ENCODE results near the gene NOP58. TPM values are rescaled to one million over a fixed set of nuclear protein-coding genes. Genes with fewer than 3 reads are reported as not detected.

The NOP58 gene
- total and polyA plus RNA-seq, 10 of the 15 experiments (the other 5 are each of a cell fraction or from before 2014, with no cell fraction given), result 131 to 327 (median 217) TPM

- Histone ChIP-seq H3K36me3 (ENCODE audit: control insufficient read depth in 2 of 2, insufficient read depth in 2 of 2, low read length in 1 of 2) (peaks cover 3 to 50% of the 10 kb centered on the region in 2 experiments), H4K20me1 (ENCODE audit: control insufficient read depth, insufficient read depth) (no peaks in the 10 kb centered on the region), H3K9me3 (replicated peaks; ENCODE audit: control insufficient read depth, insufficient read depth, low read length) (no peaks in the 10 kb centered on the region), H3K4me1 (ENCODE audit: control insufficient read depth, insufficient read depth, low read length) (no peaks in the 10 kb centered on the region), H3K27ac (ENCODE audit: control insufficient read depth, insufficient read depth) (no peak overlapping the region), H2AFZ (ENCODE audit: control insufficient read depth, low read depth, low read length) (no peak overlapping the region), H3K4me2 (ENCODE audit: control insufficient read depth, insufficient read depth) (no peak overlapping the region), H3K27me3 (replicated peaks in 1 of 2; ENCODE audit: control insufficient read depth in 2 of 2, insufficient read depth in 2 of 2, low read length in 1 of 2) (no peaks in the 10 kb centered on the region), H3K9ac (ENCODE audit: control insufficient read depth, insufficient read depth, low read length) (no peak overlapping the region), H3K79me2 (ENCODE audit: control insufficient read depth, insufficient read depth, low read length) (no peaks in the 10 kb centered on the region; the same call in none of the 2 replicates), H3K4me3 (no peak overlapping the region)
- FAIRE-seq (no peak), DNase-seq (ENCODE audit: low read depth, low spot score) (no peak), ATAC-seq (no peak)
- CTCF ChIA-PET, result interaction anchor here (1.0 kb wide), 1 partner anchor 8 kb away, joined by 3 read pairs; no protein-coding TSS in a partner anchor
- RAD21 ChIA-PET (ENCODE audit: unreplicated experiment), result interaction anchor here (0.7 kb wide), 1 partner anchor 20 kb away, joined by 3 read pairs; no protein-coding TSS in a partner anchor
- SMC1A ChIA-PET (ENCODE audit: uncharacterized antibody, unreplicated experiment), result no interaction called here
- WGBS (ENCODE audit: insufficient coverage, insufficient replicate concordance, low lambda C conversion rate, missing lambda C conversion rate), result 100% methylated on average over 1 of the region's 1 CpG
- POLR2A ChIA-PET, result interaction anchor here (0.6 kb wide), 1 partner anchor 25 kb away, joined by 4 read pairs; no protein-coding TSS in a partner anchor
- TF ChIP-seq PML (IDR thresholded peaks at IDR 0.05; ENCODE audit: low read length), result no peak
- TF ChIP-seq FOXK2 (IDR thresholded peaks at IDR 0.05), result no peak
- TF ChIP-seq ZNF217 (IDR thresholded peaks at IDR 0.05), result no peak
- no peak for TF ChIP-seq MTA2 (IDR thresholded peaks at IDR 0.05; ENCODE audit: low read depth)
- no peak for TF ChIP-seq GATAD2B (conservative IDR thresholded peaks at IDR 0.05; ENCODE audit: low read depth)
- TF ChIP-seq SMAD1 (IDR thresholded peaks at IDR 0.05; ENCODE audit: low read depth, partially characterized antibody), result no peak
- TF ChIP-seq, protein P1, sequence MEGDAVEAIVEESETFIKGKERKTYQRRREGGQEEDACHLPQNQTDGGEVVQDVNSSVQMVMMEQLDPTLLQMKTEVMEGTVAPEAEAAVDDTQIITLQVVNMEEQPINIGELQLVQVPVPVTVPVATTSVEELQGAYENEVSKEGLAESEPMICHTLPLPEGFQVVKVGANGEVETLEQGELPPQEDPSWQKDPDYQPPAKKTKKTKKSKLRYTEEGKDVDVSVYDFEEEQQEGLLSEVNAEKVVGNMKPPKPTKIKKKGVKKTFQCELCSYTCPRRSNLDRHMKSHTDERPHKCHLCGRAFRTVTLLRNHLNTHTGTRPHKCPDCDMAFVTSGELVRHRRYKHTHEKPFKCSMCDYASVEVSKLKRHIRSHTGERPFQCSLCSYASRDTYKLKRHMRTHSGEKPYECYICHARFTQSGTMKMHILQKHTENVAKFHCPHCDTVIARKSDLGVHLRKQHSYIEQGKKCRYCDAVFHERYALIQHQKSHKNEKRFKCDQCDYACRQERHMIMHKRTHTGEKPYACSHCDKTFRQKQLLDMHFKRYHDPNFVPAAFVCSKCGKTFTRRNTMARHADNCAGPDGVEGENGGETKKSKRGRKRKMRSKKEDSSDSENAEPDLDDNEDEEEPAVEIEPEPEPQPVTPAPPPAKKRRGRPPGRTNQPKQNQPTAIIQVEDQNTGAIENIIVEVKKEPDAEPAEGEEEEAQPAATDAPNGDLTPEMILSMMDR (IDR thresholded peaks at IDR 0.05 in 2 of 3, conservative IDR thresholded peaks at IDR 0.05 in 1 of 3; ENCODE audit: control insufficient read depth in 2 of 3, extremely low read depth in 1 of 3, insufficient read depth in 1 of 3, low read depth in 3 of 3, low read length in 3 of 3), result no peak
- TF ChIP-seq POU2F2 (IDR thresholded peaks at IDR 0.05; ENCODE audit: borderline replicate concordance, low read depth, low read length), result no peak
- no peak for TF ChIP-seq TCF12 (IDR thresholded peaks at IDR 0.05; ENCODE audit: low read depth, low read length)
- TF ChIP-seq, protein P2, sequence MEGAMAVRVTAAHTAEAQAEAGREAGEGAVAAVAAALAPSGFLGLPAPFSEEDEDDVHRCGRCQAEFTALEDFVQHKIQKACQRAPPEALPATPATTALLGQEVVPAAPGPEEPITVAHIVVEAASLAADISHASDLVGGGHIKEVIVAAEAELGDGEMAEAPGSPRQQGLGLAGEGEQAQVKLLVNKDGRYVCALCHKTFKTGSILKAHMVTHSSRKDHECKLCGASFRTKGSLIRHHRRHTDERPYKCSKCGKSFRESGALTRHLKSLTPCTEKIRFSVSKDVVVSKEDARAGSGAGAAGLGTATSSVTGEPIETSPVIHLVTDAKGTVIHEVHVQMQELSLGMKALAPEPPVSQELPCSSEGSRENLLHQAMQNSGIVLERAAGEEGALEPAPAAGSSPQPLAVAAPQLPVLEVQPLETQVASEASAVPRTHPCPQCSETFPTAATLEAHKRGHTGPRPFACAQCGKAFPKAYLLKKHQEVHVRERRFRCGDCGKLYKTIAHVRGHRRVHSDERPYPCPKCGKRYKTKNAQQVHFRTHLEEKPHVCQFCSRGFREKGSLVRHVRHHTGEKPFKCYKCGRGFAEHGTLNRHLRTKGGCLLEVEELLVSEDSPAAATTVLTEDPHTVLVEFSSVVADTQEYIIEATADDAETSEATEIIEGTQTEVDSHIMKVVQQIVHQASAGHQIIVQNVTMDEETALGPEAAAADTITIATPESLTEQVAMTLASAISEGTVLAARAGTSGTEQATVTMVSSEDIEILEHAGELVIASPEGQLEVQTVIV (IDR thresholded peaks at IDR 0.05; ENCODE audit: borderline replicate concordance, partially characterized antibody), result no peak
- TF ChIP-seq, protein P3, sequence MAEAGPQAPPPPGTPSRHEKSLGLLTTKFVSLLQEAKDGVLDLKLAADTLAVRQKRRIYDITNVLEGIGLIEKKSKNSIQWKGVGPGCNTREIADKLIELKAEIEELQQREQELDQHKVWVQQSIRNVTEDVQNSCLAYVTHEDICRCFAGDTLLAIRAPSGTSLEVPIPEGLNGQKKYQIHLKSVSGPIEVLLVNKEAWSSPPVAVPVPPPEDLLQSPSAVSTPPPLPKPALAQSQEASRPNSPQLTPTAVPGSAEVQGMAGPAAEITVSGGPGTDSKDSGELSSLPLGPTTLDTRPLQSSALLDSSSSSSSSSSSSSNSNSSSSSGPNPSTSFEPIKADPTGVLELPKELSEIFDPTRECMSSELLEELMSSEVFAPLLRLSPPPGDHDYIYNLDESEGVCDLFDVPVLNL (IDR thresholded peaks at IDR 0.05; ENCODE audit: low read depth, low read length), result no peak
- TF ChIP-seq POLR2AphosphoS5 (IDR thresholded peaks at IDR 0.05; ENCODE audit: low read length), result no peak
- TF ChIP-seq YY1 (IDR thresholded peaks at IDR 0.05; ENCODE audit: low read depth, low read length), result no peak
- no peak for TF ChIP-seq HSF1 (IDR thresholded peaks at IDR 0.05; ENCODE audit: low read depth, low read length)
- TF ChIP-seq FOXM1 (IDR thresholded peaks at IDR 0.05; ENCODE audit: low read depth, low read length), result no peak
- TF ChIP-seq BACH1 (IDR thresholded peaks at IDR 0.05; ENCODE audit: borderline replicate concordance), result no peak
- TF ChIP-seq RAD51 (IDR thresholded peaks at IDR 0.05), result no peak
- intact Hi-C loops (cut with micrococcal nuclease; ENCODE audit: unreplicated experiment) (no loop called here), in situ Hi-C loops (cut with MboI) (no loop called here)
- BruUV-seq (replicated peaks), result no TSS peak
Measured at GRCh38 chr2:202290970-202291369, 25.4 kb downstream of the NOP58 start.

Measured in GM12878 (cell line).